Activated CD4-positive, alpha-beta T cell treated with anti-CD3 and anti-CD28 coated beads, Interleukin-2, amount 50 U/mL, for 24 hours (primary cell): ENCODE data around the gene MAMLD1.

Experiments used
- DNase-seq, 2 donors: peaks; one replicate each; pipeline ENCODE4 v3.0.0-alpha.2; 2020; ENCODE audit warnings: low read depth in 1 of 2, low spot score in 1 of 2

The MAMLD1 gene

GRCh38 chrX:150558424-150558823 lies 195.3 kb downstream of the MAMLD1 start:
- no peak for DNase-seq
